ENCODE results near the gene PHACTR4. TPM values are rescaled to one million over a fixed set of nuclear protein-coding genes. Genes with fewer than 3 reads are reported as not detected.
A peak's percentile ranks its signal among the peaks of the same experiment; 100 is the strongest.

The PHACTR4 gene
- total and polyA plus RNA-seq, 2 donors (not counting 3 experiments of a cell fraction or from before 2014, with no cell fraction given) = 25.4 to 61.0 TPM

GRCh38 chr1:28457678-28458077, 88.1 kb downstream of the PHACTR4 start:
- H3K4me1 ChIP-seq (ENCODE audit: control insufficient read depth, extremely low read depth, insufficient read depth, low read length) = peaks cover 56% of the 10 kb centered on the region
- no peak for TF ChIP-seq POLR2AphosphoS5 (IDR thresholded peaks at IDR 0.05; ENCODE audit: insufficient read depth, low read depth, low read length)
- no peak for TF ChIP-seq GATA2 (IDR thresholded peaks at IDR 0.05; ENCODE audit: insufficient read depth, insufficient read length, low read depth, low read length)
- no peak for TF ChIP-seq MAX (IDR thresholded peaks at IDR 0.05; ENCODE audit: insufficient read depth, insufficient read length)
- TF ChIP-seq JUN (IDR thresholded peaks at IDR 0.05; ENCODE audit: borderline replicate concordance, insufficient read depth, insufficient read length, low read depth) = no peak
- TF ChIP-seq MYC (IDR thresholded peaks at IDR 0.05; ENCODE audit: low read depth, low read length) = no peak
- no peak for TF ChIP-seq FOS (IDR thresholded peaks at IDR 0.05; ENCODE audit: borderline replicate concordance, insufficient read depth, low read length)
- no peak for TF ChIP-seq EZH2 (IDR thresholded peaks at IDR 0.05; ENCODE audit: borderline replicate concordance, low read depth, low read length, severe bottlenecking)
- TF ChIP-seq CTCF (IDR thresholded peaks at IDR 0.05; ENCODE audit: extremely low read depth in 1 of 2, insufficient read depth in 1 of 2, low read depth in 1 of 2, low read length in 2 of 2) = no peak
- no peak for TF ChIP-seq POLR2A (IDR thresholded peaks at IDR 0.05; ENCODE audit: low read depth, low read length)
- no peak overlapping the region for H3K27ac ChIP-seq (ENCODE audit: insufficient read depth, low read depth, low read length)
- DNase-seq (ENCODE audit: low read depth, low spot score) (peak; percentile 27), FAIRE-seq (no peak)
- no peaks in the 10 kb centered on the region for H3K9me3 ChIP-seq (replicated peaks; ENCODE audit: control insufficient read depth, insufficient read depth, low read length)
- no peaks in the 10 kb centered on the region for H3K36me3 ChIP-seq (ENCODE audit: control insufficient read depth in 2 of 2, extremely low read depth in 1 of 2, insufficient read depth in 2 of 2, low read length in 2 of 2)
- no peak overlapping the region for H2AFZ ChIP-seq (ENCODE audit: low read depth, low read length)
- H3K9ac ChIP-seq (replicated peaks; ENCODE audit: extremely low read depth, insufficient read depth, low read length) = no peak overlapping the region
- H3K4me2 ChIP-seq (ENCODE audit: insufficient read depth, low read length) = peak overlapping the region; percentile 42
- H4K20me1 ChIP-seq (replicated peaks; ENCODE audit: control insufficient read depth, extremely low read depth, insufficient read depth, low read length) = no peaks in the 10 kb centered on the region
- H3K27me3 ChIP-seq (ENCODE audit: control insufficient read depth in 2 of 2, insufficient read depth in 2 of 2, low read length in 2 of 2) = no peaks in the 10 kb centered on the region
- ChIA-PET CTCF (interaction anchor here (1.0 kb wide), 1 partner anchor 45 kb away, joined by 4 read pairs; no protein-coding TSS in a partner anchor), POLR2A (interaction anchor here (0.7 to 0.9 kb wide), 3 partner anchors 25 to 361 kb away, joined by 4 to 5 read pairs (median 4); no protein-coding TSS in a partner anchor)
- H3K4me3 ChIP-seq (replicated peaks in 1 of 3; ENCODE audit: insufficient read depth in 1 of 3, low read depth in 1 of 3, low read length in 3 of 3) = no peak overlapping the region
- intact Hi-C loops (cut with micrococcal nuclease) = loop anchor here (2.0 kb wide), 2 partner anchors 37 to 47 kb away; no protein-coding TSS in a partner anchor
- H3K79me2 ChIP-seq (ENCODE audit: control insufficient read depth, insufficient read depth, low read length) = peaks cover 9% of the 10 kb centered on the region
- no TSS peak for BruUV-seq (replicated peaks)
- no peaks in the 10 kb centered on the region for H3K9me1 ChIP-seq (replicated peaks; ENCODE audit: control insufficient read depth, extremely low read depth, insufficient read depth, low read length)
- dilution Hi-C loops (cut with MboI; ENCODE audit: extremely low pct_ligation_motif_present, low sequenced_read_pairs) = no loop called here

Data from endothelial cell of umbilical vein (primary cell).